CD4-positive, alpha-beta T cell treated with Interferon gamma for 1 hour (primary cell): Measurements from ENCODE around the gene AGRN.
"Not testable (repeated sequence)": the region's sequence is repeated elsewhere in the genome, so short reads cannot be mapped to it uniquely, and the experiment has no call there.

Source experiments
- DNase-seq: peaks from one replicate; pipeline ENCODE4 v3.0.0-alpha.2; 2020

AGRN gene

DNA sequence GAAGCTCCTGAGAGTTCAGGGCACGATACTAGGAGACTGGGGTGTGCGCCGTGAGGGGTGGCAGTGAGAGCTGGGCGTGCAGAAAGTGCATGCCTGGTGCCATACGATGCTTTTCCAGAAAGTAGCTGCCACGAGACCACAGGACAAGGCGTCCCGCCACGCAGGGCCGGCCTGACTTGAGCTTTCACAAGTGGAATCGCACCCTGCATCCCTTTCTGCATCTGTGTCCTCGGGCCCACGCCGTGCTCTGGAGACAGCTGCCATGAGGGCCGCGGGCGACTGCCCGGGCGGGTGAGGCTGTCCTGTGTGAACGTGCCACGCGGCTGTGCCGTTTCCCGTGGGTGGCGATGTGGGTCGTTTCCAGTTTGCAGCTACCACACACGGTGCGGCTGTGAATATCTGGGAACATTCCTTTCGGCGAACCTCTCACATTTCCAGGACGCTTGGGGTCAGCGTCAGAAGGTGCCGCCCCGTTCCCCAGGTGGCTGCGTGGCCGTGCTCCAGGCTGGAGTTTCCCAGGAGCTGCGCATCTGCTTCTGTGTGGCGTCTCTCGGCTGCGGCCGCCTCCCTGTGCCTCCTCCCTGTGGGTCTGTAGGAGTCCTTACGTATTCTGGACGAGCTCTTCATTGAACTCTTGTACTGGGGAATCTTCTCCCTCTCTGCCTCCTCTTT lies 37.0 kb upstream of the AGRN start:
- DNase-seq, result no peak

DNA sequence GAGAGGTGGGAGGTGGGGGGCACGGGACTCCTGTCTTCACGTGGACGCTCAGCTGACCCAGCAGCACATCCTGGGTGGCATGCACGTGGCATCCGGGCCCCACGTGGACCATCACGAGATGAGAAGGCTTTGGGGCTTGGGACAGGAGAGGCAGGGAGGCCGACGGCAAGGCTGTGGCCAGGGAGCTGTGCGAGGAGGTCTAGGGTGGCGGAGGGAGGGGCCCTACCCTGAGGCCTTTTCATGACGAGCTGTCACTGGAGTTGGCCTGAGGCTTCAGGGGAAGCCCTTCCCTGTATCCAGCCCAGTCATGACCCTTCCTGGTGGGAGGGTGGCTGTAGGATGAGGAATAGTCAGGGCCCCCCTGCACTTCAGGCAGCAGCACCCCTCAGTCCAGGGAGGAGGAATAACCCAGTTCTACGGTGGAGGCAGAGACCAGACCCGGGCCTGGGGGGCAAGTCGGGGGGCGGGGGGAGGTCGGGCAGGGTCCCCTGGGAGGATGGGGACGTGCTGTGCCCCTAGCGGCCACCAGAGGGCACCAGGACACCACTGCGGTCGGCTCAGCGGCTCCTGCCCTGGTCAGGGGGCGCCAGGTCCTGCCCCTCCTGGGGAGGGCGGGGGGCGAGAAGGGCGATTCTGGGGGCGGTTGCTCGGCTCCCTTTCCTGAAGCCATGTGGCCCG lies 36.0 kb upstream of the AGRN start:
- peak; percentile 50 for DNase-seq

DNA sequence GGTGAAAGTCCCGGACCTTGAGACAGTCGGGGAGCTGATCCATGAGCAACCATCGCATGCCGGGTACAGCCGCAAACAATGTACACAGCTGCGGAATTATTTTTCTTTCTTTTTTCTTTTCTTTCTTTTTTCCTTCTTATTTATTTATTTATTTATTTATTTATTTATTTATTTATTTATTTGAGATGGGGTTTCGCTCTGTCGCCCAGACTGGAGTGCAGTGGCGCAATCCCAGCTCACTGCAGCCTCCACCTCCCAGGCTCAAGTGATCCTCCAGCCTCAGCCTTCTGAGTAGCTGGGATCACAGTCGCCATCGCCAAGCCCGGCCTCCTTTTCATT lies 35.5 kb upstream of the AGRN start:
- no peak for DNase-seq

DNA sequence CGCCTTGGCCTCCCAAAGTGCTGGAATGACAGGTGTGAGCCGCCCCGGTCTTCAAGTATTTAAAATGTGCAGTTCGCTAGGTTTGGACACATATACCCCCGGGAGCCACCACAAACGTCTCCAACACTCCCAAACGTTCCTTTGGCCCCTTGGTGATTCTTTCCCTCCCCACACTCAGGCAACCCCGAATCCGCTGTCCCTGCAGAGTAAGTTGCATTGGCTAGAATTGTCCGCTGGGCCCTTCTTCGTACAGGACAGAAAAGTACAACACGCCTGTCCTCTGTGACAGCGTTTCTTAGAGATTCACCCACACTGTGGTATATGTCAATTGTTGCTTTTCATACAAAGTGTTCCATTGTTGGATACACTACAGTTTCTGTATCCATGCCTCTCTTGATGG lies 34.8 kb upstream of the AGRN start:
- DNase-seq, result no peak

DNA sequence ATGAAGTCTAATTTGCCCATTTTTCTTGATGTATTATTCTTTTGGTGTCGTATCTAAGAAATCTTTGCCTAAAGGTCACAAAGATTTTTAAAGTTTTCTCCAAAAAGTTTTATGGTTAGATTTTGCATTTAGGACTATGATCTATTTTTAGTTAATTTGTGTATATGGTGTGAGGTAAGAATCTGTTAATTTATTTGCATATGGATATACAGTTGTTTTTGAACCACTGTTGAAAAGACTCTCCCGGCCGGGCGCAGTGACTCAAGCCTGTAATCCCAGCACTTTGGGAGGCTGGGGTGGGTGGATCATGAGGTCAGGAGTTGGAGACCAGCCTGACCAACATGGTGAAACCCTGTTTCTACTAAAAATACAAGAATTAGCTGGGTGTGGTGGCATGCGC lies 31.9 kb upstream of the AGRN start:
- DNase-seq, result not testable (repeated sequence)

DNA sequence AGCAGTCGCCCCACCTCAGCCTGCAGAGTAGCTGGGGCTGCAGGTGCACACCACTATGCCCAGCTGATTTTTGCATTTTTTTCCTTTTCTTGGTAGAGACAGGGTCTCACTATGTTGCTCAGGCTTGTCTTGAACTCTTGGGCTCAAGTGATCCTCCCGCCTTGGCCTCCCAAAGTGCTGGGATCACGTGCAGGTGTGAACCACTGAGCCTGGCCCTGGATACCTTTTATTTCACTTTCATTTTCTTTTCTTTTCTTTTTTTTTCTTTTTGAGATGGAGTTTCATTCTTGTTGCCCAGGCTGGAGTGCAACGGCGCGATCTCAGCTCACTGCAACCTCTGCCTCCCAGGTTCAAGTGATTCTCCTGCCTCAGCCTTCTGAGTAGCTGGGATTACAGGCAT lies 28.6 kb upstream of the AGRN start:
- DNase-seq, result not testable (repeated sequence)

DNA sequence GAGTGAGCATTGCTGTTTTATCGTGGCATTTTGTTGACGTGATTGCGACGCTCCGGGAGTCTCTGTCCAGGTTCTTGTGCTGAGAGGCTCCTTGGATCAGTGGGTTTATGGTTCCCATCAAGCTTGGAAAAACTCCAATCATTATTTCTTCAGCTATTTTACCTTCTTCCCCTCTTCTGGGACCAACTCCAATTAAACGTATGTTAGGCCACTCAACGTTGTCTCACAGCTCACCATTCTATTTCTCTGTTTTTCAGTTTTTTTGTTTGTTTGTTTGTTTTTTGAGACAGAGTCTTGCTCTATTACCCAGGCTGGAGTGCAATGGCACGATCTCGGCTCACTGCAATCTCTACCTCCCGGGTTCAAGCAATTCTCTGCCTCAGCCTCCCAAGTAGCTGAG lies 28.0 kb upstream of the AGRN start:
- no peak for DNase-seq

DNA sequence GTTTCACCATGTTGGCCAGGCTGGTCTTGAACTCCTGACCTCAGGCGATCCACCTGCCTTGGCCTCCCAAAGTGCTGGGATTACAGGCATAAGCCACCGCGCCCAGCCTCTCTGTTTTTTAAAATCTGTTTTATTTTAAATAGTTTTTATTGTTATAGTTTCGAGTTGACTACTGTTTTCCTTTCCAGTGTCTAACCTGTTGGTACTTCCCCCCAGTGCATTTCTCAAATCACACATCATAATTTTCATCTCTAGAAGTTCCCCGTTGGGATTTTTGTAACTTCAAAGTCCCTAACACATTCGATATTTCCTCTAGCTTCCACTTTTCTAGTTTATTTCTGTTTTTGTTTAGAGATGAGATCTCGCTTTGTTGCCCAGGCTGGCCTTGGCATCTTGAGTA lies 27.6 kb upstream of the AGRN start:
- no peak for DNase-seq

DNA sequence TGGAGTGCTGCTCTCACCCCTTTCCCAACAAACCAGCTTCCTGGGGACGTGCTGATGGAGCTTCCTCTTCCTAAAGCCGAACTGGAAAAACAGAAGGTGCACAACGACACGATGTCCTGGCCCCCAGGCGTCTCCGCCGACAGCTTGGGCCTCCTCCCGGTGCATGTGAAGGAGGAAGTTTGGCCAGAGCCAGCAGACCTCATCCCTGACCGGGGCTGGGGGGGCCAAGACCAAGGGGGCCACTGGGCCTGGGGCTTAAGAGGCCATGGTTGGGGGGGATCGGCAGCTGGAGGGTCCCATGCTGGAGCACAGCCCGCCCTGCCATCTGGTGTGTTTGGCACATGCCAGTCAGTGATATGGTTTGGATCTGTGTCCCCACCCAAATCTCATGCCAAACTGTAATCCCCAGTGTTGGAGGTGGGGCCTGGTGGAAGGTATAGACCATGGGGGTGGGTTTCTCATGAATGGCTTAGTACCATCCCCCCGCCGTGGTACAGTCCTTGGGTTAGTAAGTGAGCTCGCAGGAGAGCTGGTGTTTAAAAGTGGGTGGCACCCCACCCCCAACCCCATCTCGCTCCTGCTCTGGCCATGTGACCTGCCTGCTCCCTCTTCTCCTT lies 26.4 kb upstream of the AGRN start:
- DNase-seq, result no peak

DNA sequence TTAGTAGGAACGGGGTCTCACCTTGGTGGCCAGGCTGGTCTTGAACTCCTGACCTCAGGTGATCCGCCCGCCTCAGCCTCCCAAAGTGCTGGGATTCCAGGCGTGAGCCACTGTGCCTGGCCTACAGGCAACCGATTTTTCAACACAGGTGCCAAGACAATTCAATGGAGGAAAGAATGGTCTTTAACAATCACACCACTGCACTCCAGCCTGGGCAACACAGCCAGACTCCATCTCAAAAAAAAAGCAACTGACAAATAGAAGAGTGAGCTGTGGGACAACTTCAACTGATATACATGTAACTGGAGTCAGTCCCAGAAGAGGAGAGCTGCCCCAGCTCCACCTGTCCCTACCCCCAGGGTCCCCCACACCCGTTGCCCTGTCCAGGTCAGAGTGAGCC lies 25.4 kb upstream of the AGRN start:
- not testable (repeated sequence) for DNase-seq

DNA sequence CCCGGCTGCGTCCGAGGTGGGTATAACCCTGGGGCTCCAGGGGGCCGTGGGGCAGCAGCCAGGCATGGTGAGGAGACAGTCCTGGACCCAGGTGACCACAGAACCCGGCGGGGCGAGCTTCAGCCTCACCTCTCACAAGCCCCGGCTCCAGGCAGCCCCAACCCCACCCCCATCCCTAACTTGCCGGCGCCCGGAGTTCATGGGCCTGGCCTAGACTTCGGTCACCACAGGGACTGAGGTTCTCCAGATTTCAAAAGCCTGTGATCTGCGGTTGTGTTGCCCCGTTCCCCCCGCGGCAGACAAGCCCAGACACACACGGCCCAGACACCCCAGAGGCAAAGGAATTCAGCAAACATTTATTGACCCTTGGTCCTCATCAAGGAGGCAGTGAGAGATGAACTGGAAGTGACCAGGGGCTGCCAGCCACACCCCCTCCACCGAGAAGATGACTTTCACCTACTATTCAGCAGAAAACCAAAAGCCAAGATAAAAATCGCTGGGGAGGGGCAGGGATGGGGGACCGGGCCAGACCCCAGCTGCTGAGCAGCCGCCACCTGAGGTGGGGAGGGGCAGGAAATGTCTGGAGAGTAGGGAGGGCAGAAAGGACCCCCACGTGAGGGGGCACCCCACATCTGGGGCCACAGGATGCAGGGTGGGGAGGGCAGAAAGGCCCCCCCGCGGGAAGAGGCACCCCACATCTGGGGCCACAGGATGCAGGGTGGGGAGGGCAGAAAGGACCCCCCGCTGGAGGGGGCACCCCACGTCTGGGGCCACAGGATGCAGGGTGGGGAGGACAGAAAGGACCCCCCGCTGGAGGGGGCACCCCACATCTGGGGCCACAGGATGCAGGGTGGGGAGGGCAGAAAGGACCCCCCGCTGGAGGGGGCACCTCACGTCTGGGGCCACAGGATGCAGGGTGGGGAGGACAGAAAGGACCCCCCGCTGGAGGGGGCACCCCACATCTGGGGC lies 24.0 kb upstream of the AGRN start:
- no peak for DNase-seq

DNA sequence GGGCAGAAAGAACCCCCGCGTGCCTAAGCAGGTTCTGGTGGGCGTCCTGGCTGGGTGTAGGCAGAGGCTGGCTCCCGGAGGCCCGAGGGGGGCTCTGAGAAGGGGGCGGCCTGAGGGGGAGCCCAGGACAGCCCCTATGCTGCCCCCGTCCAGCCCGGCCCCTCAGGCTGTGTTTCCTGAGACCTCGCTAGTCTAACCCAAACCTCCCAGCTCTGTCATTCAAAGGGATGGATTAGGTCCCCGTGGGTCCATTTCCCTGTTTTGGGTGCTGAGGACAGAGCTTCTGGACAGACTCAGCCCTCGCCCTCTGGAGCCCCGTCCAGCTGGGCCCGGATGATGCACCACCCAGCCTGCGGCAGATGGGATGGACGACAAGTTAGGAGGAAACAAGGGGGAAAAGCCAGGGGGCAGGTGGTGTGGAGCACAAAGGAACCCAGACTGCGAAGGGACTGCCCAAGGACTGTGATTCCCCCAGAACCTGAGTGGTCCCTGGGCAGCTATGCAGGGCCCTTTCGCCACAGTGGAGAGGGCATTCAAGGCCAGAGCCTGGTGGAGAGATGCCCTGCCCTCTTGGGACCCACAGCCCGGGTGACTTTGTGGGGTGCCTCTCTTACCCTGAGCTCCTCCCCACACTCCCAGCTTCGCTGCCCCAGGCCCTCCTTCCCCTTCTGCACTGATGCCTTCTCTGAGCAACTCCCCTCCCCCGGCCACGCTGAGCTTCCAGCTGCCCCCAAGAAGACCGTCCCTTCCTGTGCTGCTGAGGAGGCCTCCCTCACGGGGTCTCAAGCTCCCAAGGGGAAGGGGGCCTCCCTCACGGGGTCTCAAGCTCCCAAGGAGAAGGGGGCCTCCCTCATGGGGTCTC lies 22.8 kb upstream of the AGRN start:
- DNase-seq, result no peak

DNA sequence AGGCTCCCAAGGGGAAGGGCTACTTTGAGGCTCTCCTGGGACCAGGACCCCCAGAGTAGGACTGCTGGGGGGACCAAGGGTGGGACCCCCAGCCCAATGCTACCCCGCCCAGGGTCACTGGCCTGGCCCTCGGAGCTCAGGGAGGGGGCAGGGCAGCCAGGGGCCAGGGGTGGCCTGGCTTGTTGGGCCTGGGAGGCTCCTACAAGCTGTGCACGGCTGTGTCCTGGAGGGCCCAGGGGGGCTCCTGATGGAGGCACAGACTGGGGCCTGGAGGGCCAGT lies 22.3 kb upstream of the AGRN start:
- DNase-seq, result no peak

DNA sequence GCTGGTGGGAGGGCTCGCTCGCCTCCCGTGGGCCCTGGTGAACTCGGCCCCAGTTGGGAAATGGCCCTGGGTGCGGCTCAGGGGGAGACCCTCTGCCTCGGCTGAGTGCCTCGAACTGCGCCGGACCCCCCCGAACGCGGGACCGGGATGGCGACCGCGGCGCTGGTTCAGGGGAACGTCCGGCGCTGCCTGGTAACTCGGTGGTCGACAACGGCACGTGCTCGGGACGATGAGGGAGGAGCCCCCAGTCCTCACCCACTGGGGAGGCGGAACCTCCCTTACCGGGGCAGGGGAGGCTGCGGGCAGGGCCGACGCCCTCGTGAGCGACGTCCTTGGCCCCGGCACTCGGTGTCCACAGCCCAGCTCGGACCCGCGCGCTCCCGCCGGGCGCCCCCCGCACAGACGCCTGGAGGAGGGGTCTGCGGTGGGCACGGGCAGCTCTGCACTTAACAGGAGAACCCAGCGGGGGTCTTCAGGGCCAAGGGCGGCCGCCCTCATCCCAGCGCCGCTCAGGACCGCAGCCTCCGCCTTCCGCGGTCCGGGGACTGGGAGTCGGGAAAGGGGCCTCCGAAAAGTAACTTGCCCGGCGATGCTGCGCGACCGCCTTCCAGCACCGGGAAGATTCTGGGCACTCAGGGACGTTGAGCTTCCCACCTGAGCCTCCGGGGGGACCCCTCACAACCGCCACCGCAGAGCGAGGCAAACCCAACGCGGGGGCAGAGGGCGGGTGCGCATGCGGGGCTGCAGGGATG lies 21.8 kb upstream of the AGRN start:
- DNase-seq, result no peak

DNA sequence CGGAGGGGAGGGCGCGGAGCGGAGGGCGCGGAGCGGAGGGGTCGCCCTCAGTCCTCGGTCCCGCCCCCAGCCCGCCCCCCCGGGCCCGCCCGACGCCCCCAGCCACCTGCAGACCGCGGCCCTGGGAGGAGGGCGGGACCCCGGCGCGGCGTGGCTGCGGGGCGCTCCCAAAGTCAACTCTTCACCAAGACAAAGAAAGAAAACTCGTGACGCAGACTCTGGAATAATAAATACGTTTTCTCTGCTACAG lies 21.2 kb upstream of the AGRN start:
- no peak for DNase-seq

DNA sequence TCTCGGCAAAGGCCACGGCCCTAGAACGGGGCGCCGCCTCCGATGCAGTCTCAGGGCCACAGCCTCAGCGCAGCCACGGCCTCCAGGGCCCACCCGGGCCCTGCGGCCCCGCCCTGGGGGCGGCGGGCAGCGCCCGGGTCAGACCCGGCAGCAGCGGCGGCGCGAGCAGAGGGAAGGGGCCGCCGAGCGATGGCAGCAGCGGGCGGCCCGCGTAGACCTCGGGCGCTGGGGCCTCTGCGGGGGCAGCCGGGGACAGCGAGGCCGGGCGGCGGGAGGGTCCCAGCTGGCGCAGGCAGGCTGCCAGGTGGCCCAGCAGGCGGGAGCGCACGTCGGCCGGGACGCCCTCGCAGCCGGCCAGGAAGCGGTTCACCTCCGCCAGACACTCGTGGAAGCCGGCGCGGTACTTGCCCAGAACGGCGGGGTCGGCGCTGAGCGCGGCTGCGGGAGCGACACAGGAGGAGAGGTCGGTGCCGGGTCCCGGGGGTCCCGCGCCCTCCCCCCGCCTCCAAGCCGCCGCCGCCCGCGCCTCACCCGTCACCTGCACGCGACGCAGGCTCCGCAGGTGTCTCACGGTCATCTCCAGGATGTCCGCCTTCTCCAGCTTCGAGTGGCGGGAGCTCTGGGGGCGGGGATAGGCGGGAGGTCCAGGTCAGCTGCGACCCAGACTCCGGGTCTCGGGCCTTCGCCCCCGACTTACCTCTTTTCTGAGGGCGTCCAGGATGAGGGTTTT lies 20.8 kb upstream of the AGRN start:
- peak; percentile 33 for DNase-seq

DNA sequence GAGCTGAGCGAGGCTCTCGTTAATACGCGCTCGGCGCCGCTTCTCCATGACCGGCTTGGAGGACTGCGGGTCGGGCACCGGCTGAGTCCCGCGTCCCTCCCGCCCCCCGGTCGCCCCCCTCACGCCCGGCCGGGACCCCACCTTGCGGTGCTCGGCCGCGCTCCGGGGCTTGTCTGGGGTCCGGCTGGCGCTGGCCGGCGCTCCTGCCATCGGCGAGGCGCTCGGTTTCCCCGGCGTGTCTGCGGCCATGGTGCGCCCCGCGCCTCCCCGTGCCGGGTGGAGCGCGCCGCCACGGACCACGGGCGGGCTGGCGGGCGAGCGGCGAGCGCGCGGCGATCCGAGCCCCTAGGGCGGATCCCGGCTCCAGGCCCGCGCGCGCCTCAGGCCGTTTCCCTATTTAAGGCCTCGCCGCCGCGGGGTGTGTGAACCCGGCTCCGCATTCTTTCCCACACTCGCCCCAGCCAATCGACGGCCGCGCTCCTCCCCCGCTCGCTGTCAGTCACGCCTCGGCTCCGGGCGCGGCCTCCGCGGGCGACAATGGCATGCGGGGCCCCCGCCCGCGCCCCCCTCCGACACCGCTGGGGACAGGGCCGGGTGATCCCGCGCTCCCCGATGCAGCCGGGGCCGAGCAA lies 20.1 kb upstream of the AGRN start, which contains the start of gene HES4:
HES4 (minus strand) TSS at position 373 of the 632 bp plus-strand sequence; CDS start at position 249, 124 bp downstream.
- DNase-seq, result peak; percentile 77

DNA sequence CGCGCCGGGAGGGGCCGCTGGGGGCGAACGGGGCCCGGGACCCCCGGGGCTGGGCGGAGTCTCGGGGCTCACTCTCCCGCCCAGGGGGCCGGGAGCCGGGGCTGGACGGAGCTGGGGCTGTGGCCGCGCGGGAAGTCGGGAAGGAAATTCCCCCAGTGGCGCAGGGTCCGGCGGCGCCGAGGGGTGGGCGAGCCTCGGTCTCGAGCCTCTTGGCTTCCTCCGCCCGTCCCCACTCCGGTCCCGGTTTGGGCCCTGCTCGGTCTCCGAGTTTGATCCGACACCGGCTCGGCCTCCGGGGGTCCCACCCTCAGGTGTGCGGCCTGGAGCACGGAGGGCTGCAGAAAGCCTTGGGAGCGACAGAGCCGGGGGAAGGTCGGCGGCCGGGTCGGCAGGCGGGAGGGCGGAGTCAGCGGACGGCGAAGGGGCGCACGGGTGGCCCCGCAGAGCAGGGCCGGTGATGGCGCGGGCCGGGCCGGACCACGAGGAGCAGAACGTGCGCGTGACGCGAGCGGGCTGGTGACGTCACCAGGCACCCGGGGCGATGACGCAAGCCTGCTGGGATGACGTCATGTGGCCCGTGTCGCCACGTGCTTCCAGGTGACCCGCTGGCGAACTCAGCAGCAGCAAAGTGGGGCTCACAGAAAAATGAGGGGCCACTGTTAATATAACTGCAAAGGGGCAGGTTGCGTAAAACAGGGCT lies 19.4 kb upstream of the AGRN start:
- peak; percentile 84 for DNase-seq

DNA sequence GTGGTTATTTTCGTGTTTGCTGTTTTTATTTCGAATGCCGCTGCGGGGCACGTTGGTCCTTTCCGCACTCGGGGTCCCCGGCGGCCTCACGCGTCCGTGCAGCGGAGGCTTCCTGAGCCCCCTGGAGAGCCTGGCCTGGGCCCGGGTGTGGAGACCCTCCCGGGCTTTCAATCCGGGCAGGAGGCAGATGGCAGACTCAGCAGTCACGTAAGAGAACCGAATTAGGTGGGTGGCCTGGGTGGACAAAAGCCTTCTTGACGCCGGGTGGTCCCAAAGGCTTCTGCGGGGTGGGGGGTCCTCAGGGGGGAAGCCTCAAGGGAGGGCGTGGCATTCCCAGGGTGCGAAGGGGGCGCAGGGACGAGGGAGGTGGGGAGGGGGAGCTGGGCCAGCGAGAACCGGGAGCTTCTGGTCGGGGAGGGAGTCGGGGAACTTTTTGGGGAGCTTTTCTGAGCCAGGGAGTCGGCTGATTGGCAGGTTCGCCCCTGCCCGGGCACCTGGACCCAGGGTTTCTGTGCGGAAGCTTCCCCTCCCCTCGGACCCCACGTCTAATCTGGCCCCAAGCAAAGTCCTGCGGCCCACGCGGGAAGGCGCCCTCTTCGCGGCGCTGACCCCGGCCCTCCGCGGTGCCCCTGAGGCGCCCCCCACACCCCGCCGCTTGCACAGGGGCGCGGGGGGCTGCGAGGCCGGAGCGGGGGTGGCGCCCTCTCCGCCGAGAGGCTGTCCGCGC lies 18.7 kb upstream of the AGRN start:
- DNase-seq, result no peak
